Peyer's patch (tissue), 4 donors: ENCODE results near the gene RAX2.
"Not testable (repeated sequence)": the region's sequence is repeated elsewhere in the genome, so short reads cannot be mapped to it uniquely, and the experiment has no call there.

Source experiments
- CTCF ChIP-seq, 6 experiments: fragments of 450-650 bp in 4 of 6; fragments of 200-600 bp in 2 of 6; sonication (generic) in 1 of 6; IDR thresholded peaks; one replicate each; pipeline ENCODE4 v1.5.1; 2017 to 2019; ENCODE audit warnings: antibody characterized with exemption in 6 of 6, mild to moderate bottlenecking in 3 of 6, moderate library complexity in 1 of 6
- POLR2A ChIP-seq, 2 donors: fragments of 450-650 bp; IDR thresholded peaks; one replicate each; pipeline ENCODE4 v1.5.1; 2017; ENCODE audit warnings: antibody characterized with exemption in 2 of 2, mild to moderate bottlenecking in 2 of 2, moderate library complexity in 2 of 2

GRCh38 chr19:3765757-3766156, 6.3 kb downstream of the RAX2 start:
- not testable (repeated sequence) for TF ChIP-seq POLR2A, CTCF (IDR thresholded peaks at IDR 0.05)
